GM12878 (cell line): ENCODE measurements around the gene RPL35A. TPM values are rescaled to one million over a fixed set of nuclear protein-coding genes. Genes with fewer than 3 reads are reported as not detected.
A peak's percentile ranks its signal among the peaks of the same experiment; 100 is the strongest.

Experiments used
- ATAC-seq: fragments of 200-7000 bp; cut with Tn5 transposase; 3 replicates; pipeline ENCODE4 v1.9.1; 2020; ENCODE audit warnings: mild to moderate bottlenecking, moderate library complexity
- BruUV-seq: library from RNA; stranded (reverse); fragments of 400-500 nt; replicated peaks from 2 replicates; lab custom pipeline; 2021; lab: Mats Ljungman, UMichigan
- CTCF ChIA-PET: fragments of 300-600 bp; sonication (Branson Sonifier 250); formaldehyde crosslinking; extraction: SDS; loops from one replicate; lab custom pipeline; 2021; ENCODE audit warnings: inconsistent platforms; lab: Yijun Ruan, JAX
- POLR2A ChIA-PET: fragments of 350-600 bp; formaldehyde crosslinking; extraction: SDS; loops from one replicate; lab custom pipeline; 2021; ENCODE audit warnings: inconsistent platforms; lab: Charles Lee
- RAD21 ChIA-PET: fragments of 300-600 bp; sonication (Branson Sonifier 250); formaldehyde crosslinking; loops from one replicate; lab custom pipeline; 2023; ENCODE audit warnings: antibody characterized with exemption; ENCODE audit not compliant: unreplicated experiment; lab: Charles Lee
- SMC1A ChIA-PET: fragments of 300-600 bp; sonication (Branson Sonifier 250); formaldehyde crosslinking; loops from one replicate; lab custom pipeline; 2023; ENCODE audit not compliant: unreplicated experiment, uncharacterized antibody; lab: Charles Lee
- DNase-seq: peaks from one replicate; pipeline ENCODE4 v3.0.0-alpha.2; 2011; ENCODE audit warnings: low read depth, low spot score
- FAIRE-seq: peaks from 3 replicates; lab custom pipeline; 2011; peaks lifted over from hg19 to GRCh38; lab: Jason Lieb, UNC
- H2AFZ ChIP-seq: 2 replicates; pipeline ENCODE4 v1.6.0; 2011; ENCODE audit warnings: low read depth, low read length, control low read depth; ENCODE audit not compliant: control insufficient read depth
- H3K27ac ChIP-seq: 2 replicates; pipeline ENCODE4 v1.5.1; 2011; ENCODE audit warnings: control low read depth; ENCODE audit not compliant: control insufficient read depth, insufficient read depth
- H3K27me3 ChIP-seq, 2 experiments: replicated peaks in 1 of 2; 2 replicates each; pipeline versions ENCODE4 v1.6.0 to v1.6.1; 2011; ENCODE audit warnings: low read length in 1 of 2; ENCODE audit not compliant: control insufficient read depth in 2 of 2, insufficient read depth in 2 of 2
- H3K36me3 ChIP-seq, 2 experiments: 2 replicates each; pipeline ENCODE4 v1.5.1; 2011; ENCODE audit warnings: low read length in 1 of 2; ENCODE audit not compliant: control insufficient read depth in 2 of 2, insufficient read depth in 2 of 2
- H3K4me1 ChIP-seq: 2 replicates; pipeline ENCODE4 v1.6.1; 2011; ENCODE audit warnings: mild to moderate bottlenecking, low read length, moderate library complexity, mixed read lengths; ENCODE audit not compliant: control insufficient read depth, insufficient read depth
- H3K4me2 ChIP-seq: 2 replicates; pipeline ENCODE4 v1.6.0; 2011; ENCODE audit warnings: control low read depth; ENCODE audit not compliant: control insufficient read depth, insufficient read depth
- H3K4me3 ChIP-seq: fragments of 200-600 bp; sonication (generic); 2 replicates; pipeline ENCODE4 v1.5.1; 2016
- H3K79me2 ChIP-seq: 2 replicates; pipeline ENCODE4 v1.6.0; 2011; ENCODE audit warnings: low read length; ENCODE audit not compliant: control insufficient read depth, insufficient read depth
- H3K9ac ChIP-seq: 2 replicates; pipeline ENCODE4 v1.8.0; 2011; ENCODE audit warnings: low read length, control low read depth, mixed read lengths; ENCODE audit not compliant: control insufficient read depth, insufficient read depth
- H3K9me3 ChIP-seq: replicated peaks from 3 replicates; pipeline ENCODE4 v1.5.1; 2011; ENCODE audit warnings: mild to moderate bottlenecking, low read length; ENCODE audit not compliant: control insufficient read depth, insufficient read depth
- H4K20me1 ChIP-seq: 2 replicates; pipeline ENCODE4 v1.6.0; 2011; ENCODE audit not compliant: control insufficient read depth, insufficient read depth
- CREM ChIP-seq: IDR thresholded peaks from 2 replicates; pipeline ENCODE4 v1.6.1; 2014; ENCODE audit warnings: antibody characterized with exemption, low read depth
- IKZF1 ChIP-seq: fragments of 450-650 bp; conservative IDR thresholded peaks from 2 replicates; pipeline ENCODE4 v1.6.1; 2017; ENCODE audit warnings: antibody characterized with exemption, mild to moderate bottlenecking
- IKZF2 ChIP-seq, 2 experiments: fragments of 450-650 bp; IDR thresholded peaks; 2 replicates each; pipeline ENCODE4 v1.6.1; 2017; ENCODE audit warnings: mild to moderate bottlenecking in 2 of 2, moderate library complexity in 2 of 2
- POLR2A ChIP-seq: IDR thresholded peaks from 2 replicates; pipeline ENCODE4 v1.6.1; 2011; ENCODE audit warnings: low read depth, mild to moderate bottlenecking, low read length
- RAD51 ChIP-seq: fragments of 450-650 bp; IDR thresholded peaks from 2 replicates; pipeline ENCODE4 v1.6.1; 2016; ENCODE audit warnings: moderate library complexity, mild to moderate bottlenecking, inconsistent platforms
- SIN3A ChIP-seq: IDR thresholded peaks from 2 replicates; pipeline ENCODE4 v1.6.1; 2012; ENCODE audit warnings: low read depth, low read length, improper control_type of control experiment
- SMC3 ChIP-seq: IDR thresholded peaks from 2 replicates; pipeline ENCODE4 v1.6.1; 2011; ENCODE audit warnings: low read length, improper control_type of control experiment, borderline replicate concordance
- ZNF24 ChIP-seq: fragments of 450-650 bp; IDR thresholded peaks from 2 replicates; pipeline ENCODE4 v1.6.1; 2017; ENCODE audit warnings: antibody characterized with exemption, mild to moderate bottlenecking
- ZNF592 ChIP-seq: fragments of 450-650 bp; IDR thresholded peaks from 2 replicates; pipeline ENCODE4 v1.6.1; 2017; ENCODE audit warnings: mild to moderate bottlenecking, moderate library complexity
- WGBS: methylation state at CpG from one replicate; pipeline ENCODE4 v1.1.6; 2016; ENCODE audit warnings: low lambda C conversion rate; ENCODE audit not compliant: insufficient replicate concordance, insufficient coverage; ENCODE audit errors: missing lambda C conversion rate; 5-methylcytosine and 5-hydroxymethylcytosine counted together
- in situ Hi-C: fragments of 300-500 bp; cut with MboI; formaldehyde crosslinking; loops from 9 replicates; pipeline ENCODE4 v1.14.3; 2018; ENCODE audit warnings: mixed read lengths
- intact Hi-C: fragments of 100-400 bp; cut with micrococcal nuclease; formaldehyde crosslinking; loops from one replicate; pipeline ENCODE4 v1.14.2; 2022; ENCODE audit not compliant: unreplicated experiment
- polyA plus RNA-seq, 11 experiments: library from polyadenylated mRNA; depleted of rRNA in 4 of 11; unstranded in 6 of 11; stranded (reverse) in 5 of 11; fragments of >200 nt; fragmentation: Nextera tagmentation in 4 of 11; fragmentation: Illumina TruSeq in 1 of 11; extraction: Ambion mirVana in 4 of 11; extraction: Trizol in 1 of 11; gene quantifications; 1 replicate in 1 of 11; 2 replicates in 10 of 11; pipeline versions ENCODE4 v1.2.1 to v1.2.3, GENCODE V29; 2011 to 2016; ENCODE audit warnings: inconsistent platforms in 2 of 11, missing spikeins in 2 of 11, low read depth in 1 of 11
- total RNA-seq, 4 experiments: library from RNA; depleted of rRNA in 3 of 4; stranded (reverse); fragments of >200 nt in 3 of 4; fragmentation: Illumina TruSeq in 1 of 4; extraction: Trizol in 1 of 4; gene quantifications; 2 replicates each; pipeline versions ENCODE4 v1.2.1 to v1.2.3, GENCODE V29; 2013 to 2021
- TF ChIP-seq, protein P1 (sequence below): fragments of 450-650 bp; IDR thresholded peaks from 2 replicates; pipeline ENCODE4 v1.6.1; 2016; ENCODE audit warnings: mild to moderate bottlenecking

The RPL35A gene
- total and polyA plus RNA-seq, 10 of the 15 experiments (the other 5 are each of a cell fraction or from before 2014, with no cell fraction given) = 774 to 3,144 (median 1,843) TPM

DNA sequence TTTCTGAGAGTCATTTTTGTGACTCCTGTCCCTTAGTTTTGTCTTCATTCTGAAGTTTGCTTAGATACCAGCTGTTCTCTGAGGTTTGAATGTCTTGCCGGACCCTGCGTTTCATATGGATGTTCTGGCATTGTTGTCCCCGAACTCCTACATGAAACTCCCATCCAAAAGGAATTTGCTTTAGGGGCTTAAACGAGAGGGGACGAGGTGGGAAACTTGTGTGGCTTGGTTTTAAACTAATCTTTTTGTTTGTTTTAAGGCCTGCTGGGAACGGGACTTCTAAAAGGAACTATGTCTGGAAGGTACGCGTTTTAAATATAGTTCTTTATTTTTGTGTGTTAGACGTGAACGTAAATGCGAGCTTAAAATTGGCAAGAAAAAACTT is 679 bp downstream of the RPL35A start:
- Histone ChIP-seq H2AFZ (no peak overlapping the region), H3K4me1 (peaks cover 3% of the 10 kb centered on the region; the same call in 1 of the 2 replicates), H3K27ac (peak overlapping the region; percentile 95), H3K36me3 (peaks cover 10 to 33% of the 10 kb centered on the region in 2 experiments), H3K79me2 (peaks cover 42% of the 10 kb centered on the region), H4K20me1 (peaks cover 7% of the 10 kb centered on the region), H3K4me3 (peak overlapping the region; percentile 95), H3K9me3 (no peaks in the 10 kb centered on the region), H3K27me3 (no peaks in the 10 kb centered on the region), H3K9ac (peak overlapping the region; percentile 92), H3K4me2 (peak overlapping the region; percentile 84)
- no peak for ATAC-seq
- ChIA-PET SMC1A (interaction anchor here (1.1 to 2.2 kb wide), 4 partner anchors 8 to 45 kb away, joined by 4 to 9 read pairs (median 6); a partner anchor contains a TSS), RAD21 (interaction anchor here (1.0 kb wide), 1 partner anchor 9 kb away, joined by 3 read pairs; a partner anchor contains a TSS), POLR2A (interaction anchor here (1.4 kb wide), 1 partner anchor 9 kb away, joined by 7 read pairs; a partner anchor contains a TSS), CTCF (interaction anchor here (0.7 to 2.9 kb wide), 4 partner anchors 8 to 229 kb away, joined by 3 to 16 read pairs (median 4); no protein-coding TSS in a partner anchor)
- WGBS = 0% methylated on average over 11 of the region's 11 CpGs
- 0 out of 2 replicates have a peak, but pooled peaks have one; percentile 38 for TF ChIP-seq SIN3A
- no peak for TF ChIP-seq IKZF2 (IDR thresholded peaks at IDR 0.05)
- no peak for TF ChIP-seq RAD51
- TF ChIP-seq IKZF1 = no peak
- no peak for TF ChIP-seq POLR2A
- no peak for FAIRE-seq
- in situ Hi-C loops (no loop called here), intact Hi-C loops (loop anchor here (1.0 kb wide), 1 partner anchor 9 kb away; a partner anchor contains a TSS)
- no TSS peak for BruUV-seq
- no peak for DNase-seq

DNA sequence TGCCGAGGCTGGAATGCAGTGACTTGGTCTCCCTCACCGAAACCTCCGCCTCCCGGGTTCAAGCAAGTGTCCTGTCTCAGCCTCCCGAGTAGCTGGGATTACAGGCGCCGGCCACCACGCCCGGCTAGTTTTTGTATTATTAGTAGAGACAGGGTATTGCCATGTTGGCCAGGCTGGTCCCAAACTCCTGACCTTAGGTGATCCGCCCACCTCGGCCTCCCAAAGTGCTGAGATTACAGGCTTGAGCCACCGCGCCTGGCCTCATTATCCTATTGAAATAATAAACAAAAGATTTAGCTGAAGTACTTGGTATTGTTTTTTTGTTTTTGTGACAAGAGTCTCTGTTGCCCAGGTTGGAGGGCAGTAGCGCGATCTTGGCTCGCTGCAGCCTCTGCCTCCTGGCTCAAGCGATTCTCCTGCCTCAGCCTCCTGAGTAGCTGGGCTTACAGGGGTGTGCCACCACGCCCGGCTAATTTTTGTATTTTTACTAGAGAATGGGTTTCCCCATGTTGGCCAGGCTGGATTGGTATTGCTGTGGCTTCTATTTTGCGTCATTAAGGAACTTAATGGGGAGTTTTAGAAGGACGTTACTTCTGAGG is 1.5 kb downstream of the RPL35A start:
- peak overlapping the region; percentile 92 for H3K9ac ChIP-seq
- intact Hi-C loops (no loop called here), in situ Hi-C loops (no loop called here)
- RAD21 ChIA-PET = no interaction called here
- peak overlapping the region; percentile 95 for H3K4me3 ChIP-seq
- peak overlapping the region; percentile 95 for H3K27ac ChIP-seq
- peaks cover 3% of the 10 kb centered on the region; the same call in 1 of the 2 replicates for H3K4me1 ChIP-seq
- no TSS peak for BruUV-seq
- no peak overlapping the region for H2AFZ ChIP-seq
- ATAC-seq = peak; percentile 37
- peaks cover 13 to 40% of the 10 kb centered on the region in 2 experiments for H3K36me3 ChIP-seq
- TF ChIP-seq CREM (no peak), ZNF24 (no peak), ZNF592 (no peak), SMC3 (no peak)
- TF ChIP-seq, protein P1, sequence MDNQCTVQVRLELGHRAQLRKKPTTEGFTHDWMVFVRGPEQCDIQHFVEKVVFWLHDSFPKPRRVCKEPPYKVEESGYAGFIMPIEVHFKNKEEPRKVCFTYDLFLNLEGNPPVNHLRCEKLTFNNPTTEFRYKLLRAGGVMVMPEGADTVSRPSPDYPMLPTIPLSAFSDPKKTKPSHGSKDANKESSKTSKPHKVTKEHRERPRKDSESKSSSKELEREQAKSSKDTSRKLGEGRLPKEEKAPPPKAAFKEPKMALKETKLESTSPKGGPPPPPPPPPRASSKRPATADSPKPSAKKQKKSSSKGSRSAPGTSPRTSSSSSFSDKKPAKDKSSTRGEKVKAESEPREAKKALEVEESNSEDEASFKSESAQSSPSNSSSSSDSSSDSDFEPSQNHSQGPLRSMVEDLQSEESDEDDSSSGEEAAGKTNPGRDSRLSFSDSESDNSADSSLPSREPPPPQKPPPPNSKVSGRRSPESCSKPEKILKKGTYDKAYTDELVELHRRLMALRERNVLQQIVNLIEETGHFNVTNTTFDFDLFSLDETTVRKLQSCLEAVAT = peak; percentile 65
- TF ChIP-seq, all 136 proteins: peak for 1
- POLR2A ChIA-PET = interaction anchor here (1.4 kb wide), 1 partner anchor 8 kb away, joined by 7 read pairs; a partner anchor contains a TSS
- CTCF ChIA-PET = interaction anchor here (0.8 to 2.9 kb wide), 3 partner anchors 14 to 46 kb away, joined by 3 to 16 read pairs (median 3); no protein-coding TSS in a partner anchor
- peaks cover 42% of the 10 kb centered on the region for H3K79me2 ChIP-seq
- 34% methylated on average over 21 of the region's 21 CpGs for WGBS
- no peaks in the 10 kb centered on the region for H3K27me3 ChIP-seq
- no peaks in the 10 kb centered on the region for H3K9me3 ChIP-seq
- no peak for FAIRE-seq
- H3K4me2 ChIP-seq = peak overlapping the region; percentile 84
- no peak for DNase-seq
- H4K20me1 ChIP-seq = peaks cover 7% of the 10 kb centered on the region
- SMC1A ChIA-PET = interaction anchor here (1.1 to 2.2 kb wide), 4 partner anchors 7 to 46 kb away, joined by 4 to 9 read pairs (median 6); a partner anchor contains a TSS
